Tibial nerve (tissue), 4 donors: ENCODE data around the gene AGBL1. TPM values are rescaled to one million over a fixed set of nuclear protein-coding genes. Genes with fewer than 3 reads are reported as not detected.
A peak's percentile ranks its signal among the peaks of the same experiment; 100 is the strongest.

Source experiments
- DNase-seq, 2 donors: peaks; one replicate each; pipeline ENCODE4 v3.0.0-alpha.2; 2019; ENCODE audit warnings: low spot score in 2 of 2
- H3K27ac ChIP-seq, 4 donors: fragments of 200-600 bp; sonication (generic) in 3 of 4; one replicate each; pipeline ENCODE4 v1.5.1; 2017 to 2019; ENCODE audit warnings: mild to moderate bottlenecking in 1 of 4
- H3K27me3 ChIP-seq, 2 donors: fragments of 200-600 bp; sonication (generic) in 1 of 2; one replicate each; pipeline versions ENCODE4 v1.5.1 to v1.6.0; 2017 to 2019
- H3K36me3 ChIP-seq, 3 donors: fragments of 200-600 bp; sonication (generic); one replicate each; pipeline ENCODE4 v1.5.1; 2018 to 2019
- H3K4me1 ChIP-seq, 4 donors: fragments of 200-600 bp; sonication (generic) in 3 of 4; one replicate each; pipeline ENCODE4 v1.5.1; 2017 to 2019
- H3K4me3 ChIP-seq, 4 donors: fragments of 200-600 bp; sonication (generic) in 3 of 4; one replicate each; pipeline ENCODE4 v1.5.1; 2017 to 2019; ENCODE audit warnings: mild to moderate bottlenecking in 1 of 4, moderate library complexity in 1 of 4
- H3K9me3 ChIP-seq, 4 donors: fragments of 200-600 bp; sonication (generic) in 3 of 4; one replicate each; pipeline ENCODE4 v1.5.1; 2017 to 2019
- EP300 ChIP-seq, 2 donors: sonication (generic); formaldehyde crosslinking; IDR thresholded peaks; one replicate each; pipeline ENCODE4 v1.6.1; 2017; ENCODE audit warnings: antibody characterized with exemption in 2 of 2, mild to moderate bottlenecking in 1 of 2
- POLR2A ChIP-seq, 2 donors: fragments of 450-650 bp; IDR thresholded peaks; one replicate each; pipeline ENCODE4 v1.6.1; 2017; ENCODE audit warnings: antibody characterized with exemption in 2 of 2, mild to moderate bottlenecking in 2 of 2, moderate library complexity in 2 of 2
- WGBS, 2 donors: methylation state at CpG; one replicate each; pipeline ENCODE4 v1.1.5; 2018; 5-methylcytosine and 5-hydroxymethylcytosine counted together
- total RNA-seq, 4 donors: library from RNA; depleted of rRNA; stranded (reverse); fragments of >200 nt; gene quantifications; one replicate each; pipeline ENCODE4 v1.1.0, GENCODE V29; 2016
- TF ChIP-seq, protein P1 (sequence below), 5 experiments: fragments of 200-600 bp in 3 of 5; fragments of 450-650 bp in 2 of 5; sonication (generic) in 3 of 5; IDR thresholded peaks; one replicate each; pipeline ENCODE4 v1.5.1; 2016 to 2019; ENCODE audit warnings: antibody characterized with exemption in 5 of 5, mild to moderate bottlenecking in 3 of 5, moderate library complexity in 2 of 5

The AGBL1 gene
- total RNA-seq, 4 donors from 2014 or later, result under 0.01 to 1.2 (median 0.21) TPM; not detected in 1

- Histone ChIP-seq H3K27ac (no peak overlapping the region), H3K27me3 (no peaks in the 10 kb centered on the region), H3K36me3 (no peaks in the 10 kb centered on the region), H3K9me3 (peaks cover 0 to 3% (median 0%) of the 10 kb centered on the region in 4 donors), H3K4me1 (no peaks in the 10 kb centered on the region), H3K4me3 (no peak overlapping the region)
- WGBS, 2 donors, result 71 to 74% methylated on average over 9 of the region's 9 CpGs
- no peak for DNase-seq
- TF ChIP-seq POLR2A (IDR thresholded peaks at IDR 0.05), result no peak
- TF ChIP-seq, protein P1, sequence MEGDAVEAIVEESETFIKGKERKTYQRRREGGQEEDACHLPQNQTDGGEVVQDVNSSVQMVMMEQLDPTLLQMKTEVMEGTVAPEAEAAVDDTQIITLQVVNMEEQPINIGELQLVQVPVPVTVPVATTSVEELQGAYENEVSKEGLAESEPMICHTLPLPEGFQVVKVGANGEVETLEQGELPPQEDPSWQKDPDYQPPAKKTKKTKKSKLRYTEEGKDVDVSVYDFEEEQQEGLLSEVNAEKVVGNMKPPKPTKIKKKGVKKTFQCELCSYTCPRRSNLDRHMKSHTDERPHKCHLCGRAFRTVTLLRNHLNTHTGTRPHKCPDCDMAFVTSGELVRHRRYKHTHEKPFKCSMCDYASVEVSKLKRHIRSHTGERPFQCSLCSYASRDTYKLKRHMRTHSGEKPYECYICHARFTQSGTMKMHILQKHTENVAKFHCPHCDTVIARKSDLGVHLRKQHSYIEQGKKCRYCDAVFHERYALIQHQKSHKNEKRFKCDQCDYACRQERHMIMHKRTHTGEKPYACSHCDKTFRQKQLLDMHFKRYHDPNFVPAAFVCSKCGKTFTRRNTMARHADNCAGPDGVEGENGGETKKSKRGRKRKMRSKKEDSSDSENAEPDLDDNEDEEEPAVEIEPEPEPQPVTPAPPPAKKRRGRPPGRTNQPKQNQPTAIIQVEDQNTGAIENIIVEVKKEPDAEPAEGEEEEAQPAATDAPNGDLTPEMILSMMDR (IDR thresholded peaks at IDR 0.05), result peak in 1 of 5 experiments; percentile 6
These were observed 60.2 kb downstream of the AGBL1 start for GRCh38 chr15:86139828-86140227.

DNA sequence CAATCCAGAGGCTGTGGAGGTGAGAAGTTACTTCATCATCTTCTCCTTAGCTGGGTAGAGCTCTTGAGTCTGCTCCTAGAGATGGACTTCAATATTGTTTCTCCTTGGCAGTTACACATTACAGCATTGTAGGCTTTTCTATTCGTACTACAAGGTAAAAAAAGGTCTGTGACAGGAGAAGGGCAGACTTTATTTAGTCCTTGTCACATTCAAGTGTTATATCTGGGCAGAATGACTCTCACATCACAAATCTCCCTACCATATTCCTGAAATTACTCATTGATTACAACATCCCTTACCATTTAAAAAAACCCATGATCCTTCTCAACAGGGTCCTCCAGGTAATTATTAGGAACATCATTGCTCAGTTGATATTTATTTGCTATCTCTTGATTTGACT, 75.0 kb downstream of the AGBL1 start:
- Histone ChIP-seq H3K27me3 (no peaks in the 10 kb centered on the region), H3K4me3 (no peak overlapping the region), H3K9me3 (peaks cover 0 to 15% (median 0%) of the 10 kb centered on the region in 4 donors), H3K4me1 (no peaks in the 10 kb centered on the region), H3K27ac (no peak overlapping the region), H3K36me3 (no peaks in the 10 kb centered on the region)
- TF ChIP-seq, protein P1 (IDR thresholded peaks at IDR 0.05), result no peak
- no peak for TF ChIP-seq EP300 (IDR thresholded peaks at IDR 0.05)
- TF ChIP-seq POLR2A (IDR thresholded peaks at IDR 0.05), result no peak
- no peak for DNase-seq
- WGBS, 2 donors, result 68 to 71% methylated on average over 1 of the region's 1 CpG

GRCh38 chr15:86155551-86155950, 75.9 kb downstream of the AGBL1 start:
- WGBS, 2 donors, result 65 to 69% methylated on average over 3 of the region's 3 CpGs
- no peaks in the 10 kb centered on the region for H3K4me1 ChIP-seq
- peaks cover 0 to 15% (median 0%) of the 10 kb centered on the region in 4 donors for H3K9me3 ChIP-seq
- H3K27me3 ChIP-seq, result no peaks in the 10 kb centered on the region
- no peak for DNase-seq
- TF ChIP-seq, protein P1 (IDR thresholded peaks at IDR 0.05), result no peak
- TF ChIP-seq POLR2A (IDR thresholded peaks at IDR 0.05) (no peak), EP300 (IDR thresholded peaks at IDR 0.05) (no peak)
- H3K4me3 ChIP-seq, result no peak overlapping the region
- no peaks in the 10 kb centered on the region for H3K36me3 ChIP-seq
- no peak overlapping the region for H3K27ac ChIP-seq

DNA sequence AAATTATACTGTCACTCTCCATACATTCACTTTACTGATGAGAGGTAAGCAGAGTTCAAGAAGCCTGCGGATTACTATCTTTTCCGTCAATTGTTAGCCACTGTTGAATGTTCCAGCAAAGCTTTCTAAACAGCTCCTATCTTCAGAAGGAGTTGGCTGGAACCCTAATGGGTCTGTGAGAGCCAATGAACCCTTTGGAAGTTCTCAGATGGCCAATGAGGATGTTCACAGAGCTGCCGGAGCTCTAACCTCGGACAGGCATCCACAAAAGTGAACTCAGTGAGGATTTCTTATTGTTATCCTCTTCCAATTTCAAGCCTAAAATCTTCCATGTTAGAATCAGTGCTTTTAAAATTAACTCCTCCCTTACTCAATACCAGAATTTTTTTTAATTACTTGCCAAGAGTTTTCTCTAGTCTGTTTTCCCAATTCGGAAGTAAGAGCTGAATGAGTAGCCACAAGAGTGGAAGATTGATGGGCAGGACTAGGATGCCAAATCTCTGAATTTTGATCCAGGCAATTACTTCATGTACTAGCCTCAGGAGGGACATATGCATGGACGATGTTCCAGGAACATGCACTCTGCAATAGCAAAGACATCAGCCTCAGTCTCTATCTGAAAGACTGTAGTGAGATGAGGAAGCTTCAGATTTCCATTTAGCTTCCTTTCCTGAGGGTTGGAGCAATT, 78.1 kb downstream of the AGBL1 start:
- WGBS, 2 donors, result 67% methylated on average over 6 of the region's 6 CpGs
- no peak overlapping the region for H3K4me3 ChIP-seq
- TF ChIP-seq, protein P1 (IDR thresholded peaks at IDR 0.05), result no peak
- no peak for TF ChIP-seq POLR2A (IDR thresholded peaks at IDR 0.05)
- no peak for TF ChIP-seq EP300 (IDR thresholded peaks at IDR 0.05)
- H3K27me3 ChIP-seq, result no peaks in the 10 kb centered on the region
- peaks cover 0 to 6% (median 0%) of the 10 kb centered on the region in 4 donors for H3K9me3 ChIP-seq
- H3K4me1 ChIP-seq, result no peaks in the 10 kb centered on the region
- H3K27ac ChIP-seq, result no peak overlapping the region
- H3K36me3 ChIP-seq, result no peaks in the 10 kb centered on the region
- DNase-seq, result no peak

GRCh38 chr15:86159468-86159867, 79.8 kb downstream of the AGBL1 start:
- no peak for DNase-seq
- no peak overlapping the region for H3K27ac ChIP-seq
- TF ChIP-seq POLR2A (IDR thresholded peaks at IDR 0.05) (no peak), EP300 (IDR thresholded peaks at IDR 0.05) (no peak)
- TF ChIP-seq, protein P1 (IDR thresholded peaks at IDR 0.05), result no peak
- no peaks in the 10 kb centered on the region for H3K4me1 ChIP-seq
- H3K36me3 ChIP-seq, result no peaks in the 10 kb centered on the region
- no peaks in the 10 kb centered on the region for H3K27me3 ChIP-seq
- 88 to 90% methylated on average over 3 of the region's 3 CpGs for WGBS, 2 donors
- H3K4me3 ChIP-seq, result no peak overlapping the region
- H3K9me3 ChIP-seq, result no peaks in the 10 kb centered on the region
